Right lobe of liver (tissue), 4 donors: Measurements from ENCODE around the gene RIBC2.

Source experiments
- POLR2A ChIP-seq: fragments of 450-650 bp; IDR thresholded peaks from one replicate; pipeline ENCODE4 v1.6.1; 2017; ENCODE audit warnings: antibody characterized with exemption, mild to moderate bottlenecking
- TF ChIP-seq, protein P1 (sequence below), 4 donors: fragments of 200-600 bp in 3 of 4; fragments of 450-650 bp in 1 of 4; IDR thresholded peaks; one replicate each; pipeline versions ENCODE4 v1.5.1 to v1.8.0; 2016 to 2022; ENCODE audit warnings: antibody characterized with exemption in 4 of 4, mild to moderate bottlenecking in 2 of 4
- donor health status: DM: no; HTN: no; CAD: no.
- donor health status: DM: no; HTN: no; CAD: no.
- donor health status: DM: no; HTN: yes; CAD: no.

GRCh38 chr22:45418770-45419138 is 5.3 kb downstream of the RIBC2 start:
- TF ChIP-seq, protein P1, sequence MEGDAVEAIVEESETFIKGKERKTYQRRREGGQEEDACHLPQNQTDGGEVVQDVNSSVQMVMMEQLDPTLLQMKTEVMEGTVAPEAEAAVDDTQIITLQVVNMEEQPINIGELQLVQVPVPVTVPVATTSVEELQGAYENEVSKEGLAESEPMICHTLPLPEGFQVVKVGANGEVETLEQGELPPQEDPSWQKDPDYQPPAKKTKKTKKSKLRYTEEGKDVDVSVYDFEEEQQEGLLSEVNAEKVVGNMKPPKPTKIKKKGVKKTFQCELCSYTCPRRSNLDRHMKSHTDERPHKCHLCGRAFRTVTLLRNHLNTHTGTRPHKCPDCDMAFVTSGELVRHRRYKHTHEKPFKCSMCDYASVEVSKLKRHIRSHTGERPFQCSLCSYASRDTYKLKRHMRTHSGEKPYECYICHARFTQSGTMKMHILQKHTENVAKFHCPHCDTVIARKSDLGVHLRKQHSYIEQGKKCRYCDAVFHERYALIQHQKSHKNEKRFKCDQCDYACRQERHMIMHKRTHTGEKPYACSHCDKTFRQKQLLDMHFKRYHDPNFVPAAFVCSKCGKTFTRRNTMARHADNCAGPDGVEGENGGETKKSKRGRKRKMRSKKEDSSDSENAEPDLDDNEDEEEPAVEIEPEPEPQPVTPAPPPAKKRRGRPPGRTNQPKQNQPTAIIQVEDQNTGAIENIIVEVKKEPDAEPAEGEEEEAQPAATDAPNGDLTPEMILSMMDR (IDR thresholded peaks at IDR 0.05), result no peak
- no peak for TF ChIP-seq POLR2A
